Measurements from ENCODE around the gene DLG1.

DLG1 gene

GRCh38 chr3:196995646-196996355 is 302.6 kb downstream of the DLG1 start:
- no peak for FAIRE-seq

- FAIRE-seq = no peak
Measured at GRCh38 chr3:196995027-196995426, 303.4 kb downstream of the DLG1 start.

GRCh38 chr3:196994056-196994455 is 304.4 kb downstream of the DLG1 start:
- no peak for FAIRE-seq

Measured in endometrium (tissue), 2 donors.